ENCODE measurements around the gene KCNH2. TPM values are rescaled to one million over a fixed set of nuclear protein-coding genes. Genes with fewer than 3 reads are reported as not detected.

The KCNH2 gene
- total and polyA plus RNA-seq, 11 donors, result 58.1 to 185 (median 104) TPM

DNA sequence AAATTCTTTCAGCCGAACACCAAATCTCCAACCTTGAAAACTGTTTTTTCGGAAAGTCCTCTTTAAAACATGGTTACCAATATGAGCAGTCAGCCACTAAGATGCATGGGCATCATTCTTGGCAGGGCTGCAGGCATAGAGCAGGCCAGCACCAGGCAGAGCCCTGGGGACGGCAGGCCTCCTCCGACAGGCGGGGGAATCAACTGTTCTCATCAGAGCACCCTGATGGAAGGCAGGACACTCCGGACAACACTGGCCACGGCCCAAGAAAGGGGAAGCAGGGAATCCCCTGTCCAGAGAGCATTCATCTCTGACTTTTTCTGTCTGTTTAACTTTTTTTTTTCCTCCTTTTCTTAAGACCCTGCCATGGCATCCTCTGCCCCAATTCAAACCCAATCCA, 11.3 kb upstream of the KCNH2 start:
- DNase-seq (peak in 1 of 5 donors; percentile 34), ATAC-seq (no peak)
- WGBS, 4 donors, result 28 to 35% (median 31%) methylated on average over 7 of the region's 7 CpGs
- Histone ChIP-seq H3K4me3 (peak overlapping the region in 1 of 12 donors; percentile 15), H3K4me1 (peaks cover 0 to 62% (median 27%) of the 10 kb centered on the region in 12 donors), H3K27me3 (peaks cover 0 to 4% (median 0%) of the 10 kb centered on the region in 9 donors), H3K27ac (peak overlapping the region in 11 of 12 donors; percentile 6 to 93 (median 81)), H3K36me3 (no peaks in the 10 kb centered on the region), H3K9me3 (peaks cover 0 to 5% (median 0%) of the 10 kb centered on the region in 12 donors)
- intact Hi-C loops (cut with DNase I), result loop anchor here in 8 of 10 donors (2.0 to 10.0 kb wide), 8 partner anchors 25 to 212 kb away; no protein-coding TSS in a partner anchor
- no peak for TF ChIP-seq POLR2A (IDR thresholded peaks at IDR 0.05)
- TF ChIP-seq, protein P1, sequence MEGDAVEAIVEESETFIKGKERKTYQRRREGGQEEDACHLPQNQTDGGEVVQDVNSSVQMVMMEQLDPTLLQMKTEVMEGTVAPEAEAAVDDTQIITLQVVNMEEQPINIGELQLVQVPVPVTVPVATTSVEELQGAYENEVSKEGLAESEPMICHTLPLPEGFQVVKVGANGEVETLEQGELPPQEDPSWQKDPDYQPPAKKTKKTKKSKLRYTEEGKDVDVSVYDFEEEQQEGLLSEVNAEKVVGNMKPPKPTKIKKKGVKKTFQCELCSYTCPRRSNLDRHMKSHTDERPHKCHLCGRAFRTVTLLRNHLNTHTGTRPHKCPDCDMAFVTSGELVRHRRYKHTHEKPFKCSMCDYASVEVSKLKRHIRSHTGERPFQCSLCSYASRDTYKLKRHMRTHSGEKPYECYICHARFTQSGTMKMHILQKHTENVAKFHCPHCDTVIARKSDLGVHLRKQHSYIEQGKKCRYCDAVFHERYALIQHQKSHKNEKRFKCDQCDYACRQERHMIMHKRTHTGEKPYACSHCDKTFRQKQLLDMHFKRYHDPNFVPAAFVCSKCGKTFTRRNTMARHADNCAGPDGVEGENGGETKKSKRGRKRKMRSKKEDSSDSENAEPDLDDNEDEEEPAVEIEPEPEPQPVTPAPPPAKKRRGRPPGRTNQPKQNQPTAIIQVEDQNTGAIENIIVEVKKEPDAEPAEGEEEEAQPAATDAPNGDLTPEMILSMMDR (IDR thresholded peaks at IDR 0.05), result no peak

DNA sequence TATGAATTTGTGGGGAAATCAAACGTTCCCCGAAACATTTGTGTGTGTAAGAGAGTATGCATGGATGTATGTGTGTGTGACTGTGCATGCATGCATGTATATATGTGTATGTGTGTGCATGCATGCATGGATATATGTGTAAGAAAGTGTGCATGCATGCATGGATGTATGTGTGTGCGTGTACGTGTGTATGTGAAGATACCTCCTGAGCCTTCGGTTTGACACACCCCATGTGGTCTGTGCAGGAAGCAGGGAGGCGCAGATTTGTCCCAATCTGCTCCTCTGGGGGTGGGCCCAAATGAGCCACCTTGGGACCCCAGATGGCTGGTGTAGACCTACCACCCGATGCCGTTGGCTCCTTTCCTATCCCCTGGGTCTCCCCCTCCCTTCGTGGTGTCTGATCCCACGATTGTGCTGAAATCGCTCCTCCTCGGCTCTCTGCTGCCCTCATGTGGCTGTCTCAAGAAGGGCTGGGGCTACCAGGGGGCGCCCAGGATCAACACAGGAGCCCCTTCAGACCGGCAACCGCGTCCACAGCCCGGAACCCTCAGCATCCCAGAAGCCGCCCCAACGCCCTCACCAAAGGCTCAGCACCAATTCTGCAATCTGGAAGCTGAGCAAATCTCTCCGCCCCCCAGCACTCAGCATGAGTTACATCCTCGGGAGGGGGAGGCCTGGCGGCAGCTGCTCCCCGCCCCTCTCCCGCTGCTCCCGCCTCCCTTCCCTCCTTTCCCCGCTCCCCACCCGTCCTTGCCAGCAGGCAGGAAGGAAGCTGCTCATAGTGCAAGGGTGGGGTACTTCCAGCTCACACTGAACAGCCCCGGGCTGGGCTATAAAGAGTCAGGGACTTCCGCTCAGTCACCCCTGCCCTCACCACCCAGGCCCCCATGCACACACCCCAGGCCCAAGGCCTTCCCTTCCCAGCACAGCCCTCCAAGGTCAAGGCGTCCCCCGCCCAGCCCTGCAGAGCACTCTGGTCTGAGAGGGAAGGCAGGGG, 10.4 kb upstream of the KCNH2 start:
- H3K27ac ChIP-seq, result peak overlapping the region in 11 of 12 donors; percentile 6 to 93 (median 81)
- H3K4me3 ChIP-seq, result peak overlapping the region in 4 of 12 donors; percentile 6 to 25 (median 10)
- intact Hi-C loops (cut with DNase I), result loop anchor here in 9 of 10 donors (1.0 to 10.0 kb wide), 10 partner anchors 24 to 211 kb away; no protein-coding TSS in a partner anchor
- TF ChIP-seq POLR2A (IDR thresholded peaks at IDR 0.05), result no peak
- TF ChIP-seq, protein P1 (IDR thresholded peaks at IDR 0.05), result peak; percentile 88 to 96 (median 90)
- ATAC-seq (peak; percentile 55 to 76 (median 64)), DNase-seq (peak; percentile 76 to 86 (median 83))
- H3K9me3 ChIP-seq, result peaks cover 0 to 5% (median 0%) of the 10 kb centered on the region in 12 donors
- H3K4me1 ChIP-seq, result peaks cover 0 to 54% (median 23%) of the 10 kb centered on the region in 12 donors
- WGBS, 4 donors, result 12 to 24% (median 19%) methylated on average over 16 to 31 of the region's 31 CpGs
- peaks cover 0 to 4% (median 0%) of the 10 kb centered on the region in 9 donors for H3K27me3 ChIP-seq
- H3K36me3 ChIP-seq, result no peaks in the 10 kb centered on the region

DNA sequence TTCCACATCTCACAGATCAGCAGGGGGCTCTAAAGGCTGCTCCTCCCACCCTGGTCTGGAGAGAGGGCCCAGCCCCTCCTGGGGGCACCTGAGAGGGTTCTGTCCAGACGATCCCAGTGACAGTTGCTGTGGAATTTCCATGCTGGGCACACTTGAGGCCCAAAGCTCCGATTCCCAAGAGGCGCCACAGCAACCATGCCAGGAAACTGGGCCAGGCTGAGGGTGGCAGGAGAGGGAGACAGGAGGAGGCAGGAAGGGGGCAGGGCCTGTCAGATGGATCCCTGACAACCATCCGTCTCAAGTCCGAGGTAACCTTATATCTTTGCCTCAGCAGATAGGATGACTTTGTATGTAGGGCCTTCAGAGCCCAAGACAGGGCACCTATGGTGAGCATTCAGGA, 8.4 kb upstream of the KCNH2 start:
- DNase-seq, result peak in 1 of 5 donors; percentile 42
- TF ChIP-seq, protein P1 (IDR thresholded peaks at IDR 0.05), result no peak
- TF ChIP-seq POLR2A (IDR thresholded peaks at IDR 0.05), result no peak
- peak overlapping the region in 3 of 12 donors; percentile 14 to 48 (median 22) for H3K27ac ChIP-seq
- intact Hi-C loops (cut with DNase I), result loop anchor here in 8 of 10 donors (1.0 to 10.0 kb wide), 7 partner anchors 24 to 209 kb away; no protein-coding TSS in a partner anchor
- H3K27me3 ChIP-seq, result peaks cover 0 to 10% (median 0%) of the 10 kb centered on the region in 9 donors
- peaks cover 0 to 34% (median 21%) of the 10 kb centered on the region in 12 donors for H3K4me1 ChIP-seq
- ATAC-seq, result no peak
- H3K4me3 ChIP-seq, result no peak overlapping the region
- WGBS, 4 donors, result 34 to 58% (median 45%) methylated on average over 5 of the region's 5 CpGs
- H3K9me3 ChIP-seq, result peaks cover 0 to 5% (median 0%) of the 10 kb centered on the region in 12 donors
- H3K36me3 ChIP-seq, result no peaks in the 10 kb centered on the region
